Aorta (tissue), 5 donors: Measurements from ENCODE around the gene NPAS1. TPM values are rescaled to one million over a fixed set of nuclear protein-coding genes. Genes with fewer than 3 reads are reported as not detected.

ENCODE experiments used
- ATAC-seq: fragments of 200-7000 bp; cut with Tn5 transposase; one replicate; pipeline ENCODE4 v1.9.1; 2022; ENCODE audit warnings: moderate library complexity; ENCODE audit not compliant: low FRiP score
- DNase-seq, 2 donors: peaks; one replicate each; pipeline ENCODE4 v3.0.0-alpha.2; 2020
- H3K27ac ChIP-seq, 2 donors: one replicate each; pipeline ENCODE4 v1.5.1; 2013; ENCODE audit warnings: low read length in 2 of 2, mild to moderate bottlenecking in 2 of 2, moderate library complexity in 2 of 2, control low read depth in 1 of 2, inconsistent platforms in 1 of 2, low read depth in 1 of 2
- H3K27me3 ChIP-seq, 2 donors: one replicate each; pipeline ENCODE4 v1.6.1; 2013; ENCODE audit warnings: control low read depth in 1 of 2, low read length in 1 of 2, mild to moderate bottlenecking in 1 of 2, moderate library complexity in 1 of 2; ENCODE audit not compliant: insufficient read depth in 2 of 2, control insufficient read depth in 1 of 2
- H3K36me3 ChIP-seq, 2 donors: one replicate each; pipeline ENCODE4 v1.6.1; 2013; ENCODE audit warnings: control low read depth in 1 of 2, low read length in 1 of 2, mild to moderate bottlenecking in 1 of 2; ENCODE audit not compliant: insufficient read depth in 2 of 2, control insufficient read depth in 1 of 2
- H3K4me1 ChIP-seq, 2 donors: one replicate each; pipeline ENCODE4 v1.6.1; 2013; ENCODE audit warnings: low read length in 2 of 2, control low read depth in 1 of 2, mild to moderate bottlenecking in 1 of 2, moderate library complexity in 1 of 2; ENCODE audit not compliant: insufficient read depth in 2 of 2, control insufficient read depth in 1 of 2
- H3K4me3 ChIP-seq, 2 donors: one replicate each; pipeline ENCODE4 v1.5.1; 2013; ENCODE audit warnings: low read length in 2 of 2, control low read depth in 1 of 2, mild to moderate bottlenecking in 1 of 2
- H3K9me3 ChIP-seq: one replicate; pipeline ENCODE4 v1.6.1; 2013; ENCODE audit warnings: mild to moderate bottlenecking, low read length; ENCODE audit not compliant: control insufficient read depth
- WGBS, 2 donors: extraction: QIAGEN DNeasy Blood & Tissue Kit; methylation state at CpG; one replicate each; pipeline ENCODE4 v1.1.7; 2013; 5-methylcytosine and 5-hydroxymethylcytosine counted together
- intact Hi-C, 2 donors: fragments of 100-400 bp; cut with DNase I; formaldehyde crosslinking; loops; one replicate each; pipeline versions ENCODE4 v1.14.2 to v1.15.0; 2022
- polyA plus RNA-seq, 2 donors: library from polyadenylated mRNA; stranded (reverse); fragments of 200-250 nt; gene quantifications; one replicate each; pipeline ENCODE4 v1.2.3, GENCODE V29; 2013
- total RNA-seq, 2 donors: library from RNA; stranded (reverse); fragmentation: NEBNext Ultra II Directional; extraction: Animal tissue kit (Norgen Biotek cat#: 25700); gene quantifications; one replicate each; pipeline ENCODE4 v1.2.1, GENCODE V29; 2021
- donor health status: healthy with polysubstance abuse.
- donor health status: Bipolar disorder and iron deficiency.
- donor health status: DM: no; HTN: no; CAD: no.
- donor health status: DM: no; HTN: no; CAD: no.
- donor health status: DM: yes; HTN: yes; CAD: no.

The NPAS1 gene
- total and polyA plus RNA-seq, 4 donors = 1.0 to 11.1 (median 6.0) TPM

DNA sequence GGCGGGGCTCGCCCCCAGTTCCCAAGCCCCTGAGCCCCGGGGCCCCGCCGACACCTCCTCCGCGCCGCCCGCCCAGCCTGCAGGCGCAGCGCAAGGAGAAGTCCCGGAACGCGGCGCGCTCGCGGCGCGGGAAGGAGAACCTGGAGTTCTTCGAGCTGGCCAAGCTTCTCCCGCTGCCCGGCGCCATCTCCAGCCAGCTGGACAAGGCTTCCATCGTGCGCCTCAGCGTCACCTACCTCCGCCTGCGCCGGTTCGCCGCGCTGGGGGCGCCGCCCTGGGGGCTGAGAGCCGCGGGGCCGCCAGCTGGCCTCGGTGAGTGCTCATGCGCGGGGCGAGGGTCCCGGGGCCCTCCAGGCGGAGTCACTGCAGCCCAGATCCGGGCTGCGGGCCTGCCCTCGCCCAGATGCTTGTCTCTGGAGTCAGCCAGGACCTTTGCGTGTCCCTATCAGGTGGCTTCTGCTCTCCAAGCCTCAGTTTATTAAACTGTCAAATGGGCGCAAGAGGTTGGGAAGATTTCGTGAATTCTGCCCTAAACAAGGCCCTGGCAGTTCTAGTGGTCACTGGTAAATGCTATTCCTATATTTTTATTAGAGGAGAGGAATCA lies 2.0 kb downstream of the NPAS1 start:
- no peaks in the 10 kb centered on the region for H3K4me1 ChIP-seq
- no peaks in the 10 kb centered on the region for H3K9me3 ChIP-seq
- H3K4me3 ChIP-seq = no peak overlapping the region
- 4 to 6% methylated on average over 48 to 50 of the region's 50 CpGs for WGBS, 2 donors
- intact Hi-C loops = no loop called here
- no peaks in the 10 kb centered on the region for H3K27me3 ChIP-seq
- DNase-seq (no peak), ATAC-seq (no peak)
- no peak overlapping the region for H3K27ac ChIP-seq
- no peaks in the 10 kb centered on the region for H3K36me3 ChIP-seq

DNA sequence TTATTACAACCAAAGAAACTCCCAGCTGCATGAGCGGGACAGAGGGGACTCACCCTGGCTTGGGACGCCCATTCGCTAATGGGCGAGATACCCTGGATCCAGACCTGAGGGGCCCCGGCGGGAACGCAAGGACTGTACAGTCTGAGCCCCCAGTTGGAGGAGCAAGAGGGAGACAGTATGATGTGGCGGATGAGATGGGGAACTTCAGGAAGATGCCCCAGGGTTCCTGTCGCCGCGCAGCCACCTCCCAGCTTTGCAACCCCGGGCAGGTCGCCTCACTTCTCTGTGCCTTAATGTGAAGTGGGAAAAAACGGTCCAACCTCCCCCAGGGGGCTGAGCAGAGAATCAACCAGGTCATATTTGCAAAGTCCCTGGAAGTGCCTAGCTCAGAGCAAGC lies 2.5 kb downstream of the NPAS1 start:
- DNase-seq = no peak
- intact Hi-C loops = no loop called here
- ATAC-seq = no peak
- no peak overlapping the region for H3K4me3 ChIP-seq
- no peaks in the 10 kb centered on the region for H3K9me3 ChIP-seq
- H3K27ac ChIP-seq = no peak overlapping the region
- no peaks in the 10 kb centered on the region for H3K36me3 ChIP-seq
- H3K27me3 ChIP-seq = no peaks in the 10 kb centered on the region
- no peaks in the 10 kb centered on the region for H3K4me1 ChIP-seq
- WGBS, 2 donors = 33 to 37% methylated on average over 14 of the region's 14 CpGs

DNA sequence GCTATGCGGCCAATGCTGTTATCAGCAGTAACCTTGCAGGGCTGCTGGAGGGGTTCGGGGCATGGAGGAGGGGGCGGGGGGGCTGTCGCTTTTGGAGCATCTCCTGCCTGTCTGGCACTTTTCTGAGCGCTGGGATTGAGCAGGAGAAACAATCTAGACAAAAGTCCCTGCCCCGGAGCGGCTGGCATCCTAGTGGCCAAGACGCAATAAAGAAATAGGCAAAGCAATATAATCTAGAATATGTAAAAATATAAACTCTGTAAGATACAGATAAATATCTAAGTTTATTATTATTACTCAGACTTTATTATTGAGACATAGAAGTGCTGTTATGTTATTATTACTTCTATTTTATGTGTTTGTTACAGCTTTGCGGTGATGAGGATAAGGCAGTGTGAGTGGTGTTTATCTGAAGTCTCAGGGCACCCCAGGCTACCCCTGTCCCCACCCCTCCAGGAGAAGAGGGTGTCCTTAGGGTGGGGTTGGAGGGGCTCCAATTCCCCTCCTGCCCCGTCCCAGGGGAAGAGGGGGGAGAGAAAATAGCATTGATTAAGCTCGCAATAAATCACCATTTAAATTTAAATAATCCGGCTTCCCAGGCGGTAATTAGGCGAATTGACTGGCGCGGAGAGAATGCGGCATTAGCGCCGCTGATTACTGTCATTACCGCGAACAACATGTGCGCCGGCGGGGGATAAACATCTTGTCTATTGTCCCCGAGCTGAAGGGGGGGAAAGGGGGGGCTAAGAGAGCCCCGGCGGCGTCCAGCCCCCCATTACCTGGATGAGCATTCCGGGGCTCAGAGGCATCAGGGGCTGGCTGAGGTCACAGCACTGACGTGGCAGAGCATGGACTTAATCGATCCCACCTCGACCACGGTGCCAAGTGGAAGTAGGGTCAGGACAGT lies 3.2 kb downstream of the NPAS1 start:
- intact Hi-C loops = no loop called here
- 6 to 7% methylated on average over 31 to 33 of the region's 33 CpGs for WGBS, 2 donors
- DNase-seq (no peak), ATAC-seq (no peak)
- no peaks in the 10 kb centered on the region for H3K4me1 ChIP-seq
- no peaks in the 10 kb centered on the region for H3K36me3 ChIP-seq
- H3K9me3 ChIP-seq = no peaks in the 10 kb centered on the region
- H3K4me3 ChIP-seq = no peak overlapping the region
- no peaks in the 10 kb centered on the region for H3K27me3 ChIP-seq
- no peak overlapping the region for H3K27ac ChIP-seq

DNA sequence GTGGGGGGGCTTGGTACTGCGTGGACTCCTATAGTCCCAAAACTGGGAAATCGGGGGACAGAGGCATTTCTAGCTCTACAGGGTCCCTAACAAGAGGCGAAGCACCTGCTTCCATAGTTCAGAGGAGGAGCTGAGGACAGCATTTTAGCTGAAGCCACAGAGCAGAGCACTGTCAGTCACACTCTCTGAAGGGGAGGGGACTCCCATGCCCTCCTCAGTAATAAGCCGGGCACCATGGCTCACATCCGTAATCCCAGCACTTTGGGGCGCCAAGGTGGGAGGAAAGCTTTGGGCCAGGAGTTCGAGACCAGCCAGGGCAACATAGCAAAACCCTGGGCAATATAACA lies 3.8 kb downstream of the NPAS1 start:
- H3K27ac ChIP-seq = no peak overlapping the region
- DNase-seq (no peak), ATAC-seq (no peak)
- no peaks in the 10 kb centered on the region for H3K9me3 ChIP-seq
- H3K4me1 ChIP-seq = no peaks in the 10 kb centered on the region
- intact Hi-C loops = no loop called here
- H3K27me3 ChIP-seq = no peaks in the 10 kb centered on the region
- no peaks in the 10 kb centered on the region for H3K36me3 ChIP-seq
- 36 to 40% methylated on average over 7 of the region's 7 CpGs for WGBS, 2 donors
- H3K4me3 ChIP-seq = no peak overlapping the region

DNA sequence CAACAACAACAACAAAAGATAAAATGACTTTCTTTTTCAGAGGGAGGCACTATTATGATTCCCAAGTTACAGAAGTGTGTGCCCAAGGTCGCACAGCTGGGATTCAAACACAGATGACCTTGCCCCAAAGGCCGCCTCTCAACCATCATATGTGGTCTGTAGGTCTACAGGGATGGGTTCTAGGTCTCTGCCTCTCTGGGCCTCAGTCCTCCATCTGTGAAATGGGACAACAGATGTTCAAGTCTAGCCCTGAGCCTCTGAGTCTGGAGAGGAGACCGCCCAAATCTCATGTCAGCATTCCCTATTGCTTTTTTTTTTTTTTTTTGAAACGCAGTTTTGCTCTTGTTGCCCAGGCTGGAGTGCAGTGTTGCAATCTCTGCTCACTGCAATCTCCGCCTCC lies 4.9 kb downstream of the NPAS1 start:
- 82 to 86% methylated on average over 5 of the region's 5 CpGs for WGBS, 2 donors
- H3K27me3 ChIP-seq = no peaks in the 10 kb centered on the region
- intact Hi-C loops = no loop called here
- no peaks in the 10 kb centered on the region for H3K4me1 ChIP-seq
- H3K27ac ChIP-seq = no peak overlapping the region
- H3K36me3 ChIP-seq = no peaks in the 10 kb centered on the region
- no peak overlapping the region for H3K4me3 ChIP-seq
- ATAC-seq (no peak), DNase-seq (no peak)
- no peaks in the 10 kb centered on the region for H3K9me3 ChIP-seq

DNA sequence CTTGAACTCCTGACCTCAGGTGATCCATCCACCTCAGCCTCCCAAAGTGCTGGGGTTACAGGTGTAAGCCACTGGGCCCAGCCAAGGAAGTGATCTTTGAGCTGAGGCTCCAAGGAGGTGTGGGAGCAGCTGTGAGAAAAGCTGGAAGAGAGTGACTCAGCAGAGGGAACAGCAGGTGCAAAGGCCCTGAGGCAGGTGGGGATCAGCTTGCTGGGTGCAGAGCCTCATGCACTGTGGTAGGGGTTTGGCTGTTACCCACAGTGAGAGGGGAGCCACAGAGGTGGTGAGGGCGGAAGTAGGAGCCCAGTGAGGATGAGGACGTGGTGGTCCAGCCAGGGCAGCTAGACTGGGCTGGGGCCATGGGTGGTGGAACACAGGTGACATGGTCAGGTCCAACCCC lies 6.5 kb downstream of the NPAS1 start:
- DNase-seq (no peak), ATAC-seq (no peak)
- Histone ChIP-seq H3K9me3 (no peaks in the 10 kb centered on the region), H3K36me3 (no peaks in the 10 kb centered on the region), H3K4me1 (no peaks in the 10 kb centered on the region), H3K27me3 (no peaks in the 10 kb centered on the region), H3K4me3 (no peak overlapping the region), H3K27ac (no peak overlapping the region)
- WGBS, 2 donors = 91% methylated on average over 2 of the region's 2 CpGs
- intact Hi-C loops = no loop called here

DNA sequence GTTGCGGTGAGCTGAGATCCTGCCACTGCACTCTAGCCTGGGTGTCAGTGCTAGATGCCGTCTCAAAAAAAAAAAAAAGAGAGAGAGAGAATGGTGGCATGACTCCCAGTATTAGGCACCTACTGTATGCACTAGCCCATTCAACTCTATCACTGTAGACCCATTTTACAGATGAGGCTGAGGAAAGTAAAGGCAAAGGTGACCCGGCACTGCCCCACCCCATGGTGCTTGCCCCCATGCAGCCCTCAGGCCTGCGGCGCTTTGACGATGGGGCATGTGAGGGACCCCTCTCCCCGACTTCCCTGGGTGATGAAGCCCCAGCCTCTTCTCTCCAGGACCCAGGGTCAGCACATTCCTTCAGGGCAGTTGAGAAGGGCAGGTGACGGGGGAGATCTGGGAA lies 7.3 kb downstream of the NPAS1 start:
- 92 to 94% methylated on average over 8 of the region's 8 CpGs for WGBS, 2 donors
- Histone ChIP-seq H3K4me1 (no peaks in the 10 kb centered on the region), H3K36me3 (no peaks in the 10 kb centered on the region), H3K4me3 (no peak overlapping the region), H3K27me3 (no peaks in the 10 kb centered on the region), H3K9me3 (no peaks in the 10 kb centered on the region), H3K27ac (no peak overlapping the region)
- DNase-seq = no peak
- intact Hi-C loops = no loop called here
- ATAC-seq = no peak

DNA sequence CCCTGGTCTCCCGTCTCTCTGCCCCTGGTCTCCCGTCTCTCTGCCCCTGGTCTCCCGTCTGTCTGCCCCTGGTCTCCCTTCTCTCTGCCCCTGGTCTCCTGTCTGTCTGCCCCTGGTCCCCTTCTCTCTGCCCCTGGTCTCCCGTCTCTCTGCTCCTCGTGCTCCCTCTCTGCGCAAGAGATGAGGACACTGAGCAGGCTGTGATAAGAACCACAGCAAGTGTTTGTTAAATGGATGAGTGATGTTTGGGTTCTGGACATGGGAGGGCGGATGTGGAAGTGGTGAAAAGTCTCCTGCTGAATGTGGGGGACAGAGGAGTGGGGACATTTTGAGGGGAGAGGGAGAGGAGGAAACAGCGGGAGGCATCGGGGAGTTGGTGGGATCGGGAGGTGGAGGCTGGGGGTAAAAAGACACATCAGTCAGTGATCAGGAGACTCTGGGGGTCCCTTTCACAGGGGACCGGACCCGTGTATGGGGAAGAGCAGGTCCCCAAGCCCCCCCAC lies 8.0 kb downstream of the NPAS1 start:
- intact Hi-C loops = no loop called here
- ATAC-seq = no peak
- DNase-seq = no peak
- no peaks in the 10 kb centered on the region for H3K4me1 ChIP-seq
- no peaks in the 10 kb centered on the region for H3K27me3 ChIP-seq
- H3K9me3 ChIP-seq = no peaks in the 10 kb centered on the region
- no peak overlapping the region for H3K27ac ChIP-seq
- H3K36me3 ChIP-seq = no peaks in the 10 kb centered on the region
- 32 to 34% methylated on average over 10 to 12 of the region's 12 CpGs for WGBS, 2 donors
- H3K4me3 ChIP-seq = no peak overlapping the region

DNA sequence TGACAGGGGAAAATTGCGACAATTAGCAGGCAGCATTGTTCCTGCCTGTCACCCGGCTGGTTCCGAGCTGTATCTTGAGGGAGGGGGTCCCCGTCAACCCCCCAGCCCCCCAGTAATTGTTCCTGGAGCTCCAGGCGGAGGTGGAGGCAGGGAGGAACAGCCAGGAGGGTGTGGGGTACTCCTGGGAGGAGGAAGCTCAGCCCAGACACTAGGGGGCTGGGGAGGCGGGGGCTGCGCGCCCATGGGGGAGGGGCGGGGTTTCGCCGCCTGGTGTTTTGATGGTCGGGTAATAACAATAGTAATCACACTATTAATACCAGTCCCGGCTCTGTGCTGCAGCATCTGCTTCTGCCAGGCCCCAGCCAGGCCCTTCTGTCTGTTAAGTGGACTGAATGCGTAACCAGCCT lies 8.6 kb downstream of the NPAS1 start:
- ATAC-seq = no peak
- Histone ChIP-seq H3K4me3 (no peak overlapping the region), H3K36me3 (no peaks in the 10 kb centered on the region), H3K27ac (no peak overlapping the region), H3K27me3 (no peaks in the 10 kb centered on the region), H3K4me1 (no peaks in the 10 kb centered on the region), H3K9me3 (no peaks in the 10 kb centered on the region)
- 12% methylated on average over 14 of the region's 14 CpGs for WGBS, 2 donors
- intact Hi-C loops = no loop called here
- no peak for DNase-seq
